ENCODE measurements around the gene TMPRSS7. TPM values are rescaled to one million over a fixed set of nuclear protein-coding genes. Genes with fewer than 3 reads are reported as not detected.

The TMPRSS7 gene
- polyA plus RNA-seq, 1 donor from 2014 or later = 0.52 TPM

DNA sequence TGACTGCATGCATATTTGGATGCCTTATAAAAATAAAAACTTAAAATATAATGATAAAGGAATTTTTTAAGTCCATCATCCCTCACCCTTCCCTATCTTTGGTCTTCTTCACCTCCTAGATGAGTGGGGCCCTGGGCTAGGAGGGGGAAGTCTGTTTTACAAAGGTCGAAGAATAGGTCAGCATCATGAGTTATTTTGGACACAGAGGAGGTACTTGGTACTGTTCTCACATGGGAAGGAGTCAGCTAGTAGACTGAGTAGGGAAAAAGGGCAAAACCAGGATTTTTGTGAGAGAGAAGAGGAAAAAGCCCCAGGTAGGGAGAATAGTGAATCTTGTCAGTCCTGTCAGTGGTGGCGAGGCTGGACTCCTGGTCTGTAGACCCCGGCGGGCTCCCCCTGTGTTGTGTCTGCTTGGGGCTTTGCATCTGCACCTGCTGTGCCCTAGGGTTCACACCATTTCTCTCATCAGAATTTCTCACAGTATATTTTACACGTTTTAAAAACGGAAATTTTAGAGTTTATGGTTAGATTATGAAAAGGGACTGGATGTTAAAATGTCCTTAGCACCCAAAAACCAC, 81.4 kb downstream of the TMPRSS7 start:
- no peak overlapping the region for H3K9ac ChIP-seq (ENCODE audit: low read length)
- TF ChIP-seq MXI1 (conservative IDR thresholded peaks at IDR 0.05; ENCODE audit: poor library complexity, severe bottlenecking) (no peak), CTCF (IDR thresholded peaks at IDR 0.05; ENCODE audit: poor library complexity, severe bottlenecking) (no peak), RAD21 (conservative IDR thresholded peaks at IDR 0.05) (no peak), POLR2AphosphoS5 (IDR thresholded peaks at IDR 0.05) (no peak), TAF1 (IDR thresholded peaks at IDR 0.05; ENCODE audit: low read depth) (no peak), EZH2 (IDR thresholded peaks at IDR 0.05; ENCODE audit: borderline replicate concordance, insufficient read depth, low read length, poor library complexity, severe bottlenecking) (no peak)
- H3K4me3 ChIP-seq (ENCODE audit: low read length) = no peak overlapping the region
- no peaks in the 10 kb centered on the region for H3K79me2 ChIP-seq (replicated peaks; ENCODE audit: insufficient read depth, low read length)
- H3K27me3 ChIP-seq (ENCODE audit: insufficient read depth, low read depth, low read length) = no peaks in the 10 kb centered on the region
- H3K27ac ChIP-seq (ENCODE audit: low read length) = no peak overlapping the region
- no peaks in the 10 kb centered on the region for H3K36me3 ChIP-seq (ENCODE audit: insufficient read depth, low read length)
- no peaks in the 10 kb centered on the region for H3K9me3 ChIP-seq (ENCODE audit: low read length)
- H4K20me1 ChIP-seq (ENCODE audit: insufficient read depth) = no peaks in the 10 kb centered on the region
- no peak overlapping the region for H2AFZ ChIP-seq (ENCODE audit: low read depth, low read length)
- no peak overlapping the region for H3K4me2 ChIP-seq (ENCODE audit: low read length)
- H3K9me2 ChIP-seq (ENCODE audit: insufficient read depth, low read length) = no peaks in the 10 kb centered on the region
- no peaks in the 10 kb centered on the region for H3F3A ChIP-seq (ENCODE audit: insufficient read depth, low read length, poor library complexity, severe bottlenecking)

- Histone ChIP-seq H3K79me2 (replicated peaks; ENCODE audit: insufficient read depth, low read length) (no peaks in the 10 kb centered on the region), H3F3A (ENCODE audit: insufficient read depth, low read length, poor library complexity, severe bottlenecking) (no peaks in the 10 kb centered on the region), H3K9ac (ENCODE audit: low read length) (no peak overlapping the region), H3K36me3 (ENCODE audit: insufficient read depth, low read length) (no peaks in the 10 kb centered on the region), H2AFZ (ENCODE audit: low read depth, low read length) (no peak overlapping the region), H3K4me2 (ENCODE audit: low read length) (no peak overlapping the region), H3K9me2 (ENCODE audit: insufficient read depth, low read length) (no peaks in the 10 kb centered on the region), H4K20me1 (ENCODE audit: insufficient read depth) (no peaks in the 10 kb centered on the region), H3K27ac (ENCODE audit: low read length) (no peak overlapping the region), H3K9me3 (ENCODE audit: low read length) (no peaks in the 10 kb centered on the region), H3K4me3 (ENCODE audit: low read length) (no peak overlapping the region), H3K27me3 (ENCODE audit: insufficient read depth, low read depth, low read length) (no peaks in the 10 kb centered on the region)
- TF ChIP-seq RAD21 (conservative IDR thresholded peaks at IDR 0.05) = no peak
- TF ChIP-seq, protein P1, sequence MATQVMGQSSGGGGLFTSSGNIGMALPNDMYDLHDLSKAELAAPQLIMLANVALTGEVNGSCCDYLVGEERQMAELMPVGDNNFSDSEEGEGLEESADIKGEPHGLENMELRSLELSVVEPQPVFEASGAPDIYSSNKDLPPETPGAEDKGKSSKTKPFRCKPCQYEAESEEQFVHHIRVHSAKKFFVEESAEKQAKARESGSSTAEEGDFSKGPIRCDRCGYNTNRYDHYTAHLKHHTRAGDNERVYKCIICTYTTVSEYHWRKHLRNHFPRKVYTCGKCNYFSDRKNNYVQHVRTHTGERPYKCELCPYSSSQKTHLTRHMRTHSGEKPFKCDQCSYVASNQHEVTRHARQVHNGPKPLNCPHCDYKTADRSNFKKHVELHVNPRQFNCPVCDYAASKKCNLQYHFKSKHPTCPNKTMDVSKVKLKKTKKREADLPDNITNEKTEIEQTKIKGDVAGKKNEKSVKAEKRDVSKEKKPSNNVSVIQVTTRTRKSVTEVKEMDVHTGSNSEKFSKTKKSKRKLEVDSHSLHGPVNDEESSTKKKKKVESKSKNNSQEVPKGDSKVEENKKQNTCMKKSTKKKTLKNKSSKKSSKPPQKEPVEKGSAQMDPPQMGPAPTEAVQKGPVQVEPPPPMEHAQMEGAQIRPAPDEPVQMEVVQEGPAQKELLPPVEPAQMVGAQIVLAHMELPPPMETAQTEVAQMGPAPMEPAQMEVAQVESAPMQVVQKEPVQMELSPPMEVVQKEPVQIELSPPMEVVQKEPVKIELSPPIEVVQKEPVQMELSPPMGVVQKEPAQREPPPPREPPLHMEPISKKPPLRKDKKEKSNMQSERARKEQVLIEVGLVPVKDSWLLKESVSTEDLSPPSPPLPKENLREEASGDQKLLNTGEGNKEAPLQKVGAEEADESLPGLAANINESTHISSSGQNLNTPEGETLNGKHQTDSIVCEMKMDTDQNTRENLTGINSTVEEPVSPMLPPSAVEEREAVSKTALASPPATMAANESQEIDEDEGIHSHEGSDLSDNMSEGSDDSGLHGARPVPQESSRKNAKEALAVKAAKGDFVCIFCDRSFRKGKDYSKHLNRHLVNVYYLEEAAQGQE (IDR thresholded peaks at IDR 0.05; ENCODE audit: borderline replicate concordance) = no peak
- TF ChIP-seq POLR2AphosphoS5 (IDR thresholded peaks at IDR 0.05) = no peak
- TF ChIP-seq CTCF (IDR thresholded peaks at IDR 0.05; ENCODE audit: poor library complexity, severe bottlenecking) = no peak
- TF ChIP-seq EP300 (conservative IDR thresholded peaks at IDR 0.05; ENCODE audit: poor library complexity, severe bottlenecking) = no peak
- TF ChIP-seq EZH2 (IDR thresholded peaks at IDR 0.05; ENCODE audit: borderline replicate concordance, insufficient read depth, low read length, poor library complexity, severe bottlenecking) = no peak
- TF ChIP-seq MXI1 (conservative IDR thresholded peaks at IDR 0.05; ENCODE audit: poor library complexity, severe bottlenecking) = no peak
- no peak for TF ChIP-seq SMC3 (conservative IDR thresholded peaks at IDR 0.05; ENCODE audit: poor library complexity)
Measured at GRCh38 chr3:112116748-112117186, 82.2 kb downstream of the TMPRSS7 start.
